IPS-18a (cell line): ENCODE data around the gene PLPPR2.
"Not testable (repeated sequence)": the region's sequence is repeated elsewhere in the genome, so short reads cannot be mapped to it uniquely, and the experiment has no call there.

Experiments
- H3K27ac ChIP-seq: one replicate; pipeline ENCODE4 v1.5.1; 2013; ENCODE audit warnings: low read length
- H3K27me3 ChIP-seq: one replicate; pipeline ENCODE4 v1.6.1; 2013; ENCODE audit warnings: mild to moderate bottlenecking, low read length; ENCODE audit not compliant: control insufficient read depth, insufficient read depth
- H3K36me3 ChIP-seq: one replicate; pipeline ENCODE4 v1.6.1; 2013; ENCODE audit warnings: low read depth, low read length; ENCODE audit not compliant: control insufficient read depth
- H3K4me1 ChIP-seq: one replicate; pipeline ENCODE4 v1.6.1; 2013; ENCODE audit warnings: low read depth, low read length; ENCODE audit not compliant: control insufficient read depth
- H3K4me3 ChIP-seq: one replicate; pipeline ENCODE4 v1.5.1; 2013; ENCODE audit warnings: low read length
- H3K9ac ChIP-seq: one replicate; pipeline ENCODE4 v1.6.1; 2013; ENCODE audit warnings: mild to moderate bottlenecking, low read length, moderate library complexity
- H3K9me3 ChIP-seq: one replicate; pipeline ENCODE4 v1.6.1; 2013; ENCODE audit warnings: low read depth, low read length; ENCODE audit not compliant: control insufficient read depth

PLPPR2 gene, protein sequence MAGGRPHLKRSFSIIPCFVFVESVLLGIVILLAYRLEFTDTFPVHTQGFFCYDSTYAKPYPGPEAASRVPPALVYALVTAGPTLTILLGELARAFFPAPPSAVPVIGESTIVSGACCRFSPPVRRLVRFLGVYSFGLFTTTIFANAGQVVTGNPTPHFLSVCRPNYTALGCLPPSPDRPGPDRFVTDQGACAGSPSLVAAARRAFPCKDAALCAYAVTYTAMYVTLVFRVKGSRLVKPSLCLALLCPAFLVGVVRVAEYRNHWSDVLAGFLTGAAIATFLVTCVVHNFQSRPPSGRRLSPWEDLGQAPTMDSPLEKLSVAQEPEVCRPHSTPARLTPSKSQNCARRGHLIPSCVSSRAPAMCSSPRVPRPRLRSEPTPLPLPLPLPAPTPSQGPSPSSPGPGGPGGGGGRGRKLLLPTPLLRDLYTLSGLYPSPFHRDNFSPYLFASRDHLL

DNA sequence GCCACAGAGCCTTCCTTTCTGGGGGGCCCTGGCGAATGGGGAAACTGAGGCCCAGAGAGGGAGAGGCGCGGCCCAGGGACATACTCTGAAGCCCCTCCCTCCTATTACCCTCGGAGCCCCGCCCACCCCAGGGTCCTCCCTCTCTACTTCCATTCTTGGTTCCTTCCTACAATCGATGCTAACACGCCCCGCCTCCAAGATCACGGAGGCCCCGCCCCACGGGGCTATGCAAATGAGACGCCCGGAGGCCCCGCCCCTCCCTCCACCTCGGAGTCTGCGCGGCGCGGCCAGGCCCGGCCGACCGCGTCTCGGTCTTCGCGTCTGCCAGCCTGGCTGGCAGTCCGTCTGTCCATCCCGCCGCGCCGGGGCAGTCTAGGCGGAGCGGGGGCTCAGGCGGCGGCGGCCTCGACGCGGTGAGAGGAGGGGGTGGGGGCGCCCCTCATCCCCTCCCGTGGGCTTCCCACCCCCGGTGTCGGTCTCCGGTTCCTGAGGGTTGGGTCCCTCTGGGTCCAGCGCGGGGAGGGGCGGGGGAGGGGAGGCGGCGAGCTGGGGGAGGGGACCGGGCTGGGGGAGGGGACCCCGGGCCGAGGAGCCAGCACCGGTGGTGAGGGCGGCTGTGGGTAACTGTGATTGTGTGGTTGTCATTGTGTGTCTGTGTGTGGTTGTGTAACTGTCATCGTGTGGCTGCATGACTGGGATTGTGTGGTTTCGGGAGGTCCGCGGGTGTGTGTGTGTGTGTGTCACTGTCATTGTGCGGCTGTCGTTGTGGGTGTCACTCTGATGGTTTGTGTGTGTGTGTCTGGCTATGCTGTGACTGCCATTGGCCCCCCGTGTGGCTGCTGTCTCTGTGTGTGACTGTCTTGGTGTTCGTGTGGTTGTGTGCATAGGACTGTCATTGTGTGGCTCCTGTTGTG is at the start of gene PLPPR2:
PLPPR2 (plus strand) TSS at position 273 of the 914 bp plus-strand sequence. CDS start 2,242 bp downstream, outside the sequence.
- Histone ChIP-seq H3K27ac (no peak within 1 kb of the TSS), H3K9ac (no peak within 1 kb of the TSS), H3K27me3 (peaks cover 9% of the 10 kb centered on the region), H3K36me3 (no peaks in the 10 kb centered on the region), H3K4me1 (no peaks in the 10 kb centered on the region), H3K4me3 (peak within 1 kb of the TSS; percentile 44), H3K9me3 (no peaks in the 10 kb centered on the region)

DNA sequence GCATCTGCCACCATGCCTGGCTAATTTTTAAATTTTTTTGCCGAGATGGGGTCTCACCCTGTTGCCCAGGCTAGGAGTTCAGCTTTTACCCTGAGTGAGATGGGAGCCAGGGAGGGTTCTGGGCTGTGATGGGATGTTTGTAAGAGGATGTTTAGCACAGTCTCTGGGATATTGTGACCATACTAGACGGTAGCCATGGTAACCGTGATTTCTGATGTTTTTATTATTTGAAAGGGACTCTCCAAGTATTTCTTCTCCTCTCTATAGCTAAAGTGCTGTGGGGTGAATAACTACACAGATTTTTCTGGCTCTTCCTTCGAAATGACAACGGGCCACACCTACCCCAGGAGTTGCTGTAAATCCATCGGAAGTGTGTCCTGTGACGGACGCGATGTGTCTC is 48.9 kb upstream of the PLPPR2 start:
- H3K36me3 ChIP-seq: no peaks in the 10 kb centered on the region
- no peak overlapping the region for H3K9ac ChIP-seq
- no peak overlapping the region for H3K27ac ChIP-seq
- no peak overlapping the region for H3K4me3 ChIP-seq
- no peaks in the 10 kb centered on the region for H3K27me3 ChIP-seq
- H3K9me3 ChIP-seq: no peaks in the 10 kb centered on the region
- no peaks in the 10 kb centered on the region for H3K4me1 ChIP-seq

DNA sequence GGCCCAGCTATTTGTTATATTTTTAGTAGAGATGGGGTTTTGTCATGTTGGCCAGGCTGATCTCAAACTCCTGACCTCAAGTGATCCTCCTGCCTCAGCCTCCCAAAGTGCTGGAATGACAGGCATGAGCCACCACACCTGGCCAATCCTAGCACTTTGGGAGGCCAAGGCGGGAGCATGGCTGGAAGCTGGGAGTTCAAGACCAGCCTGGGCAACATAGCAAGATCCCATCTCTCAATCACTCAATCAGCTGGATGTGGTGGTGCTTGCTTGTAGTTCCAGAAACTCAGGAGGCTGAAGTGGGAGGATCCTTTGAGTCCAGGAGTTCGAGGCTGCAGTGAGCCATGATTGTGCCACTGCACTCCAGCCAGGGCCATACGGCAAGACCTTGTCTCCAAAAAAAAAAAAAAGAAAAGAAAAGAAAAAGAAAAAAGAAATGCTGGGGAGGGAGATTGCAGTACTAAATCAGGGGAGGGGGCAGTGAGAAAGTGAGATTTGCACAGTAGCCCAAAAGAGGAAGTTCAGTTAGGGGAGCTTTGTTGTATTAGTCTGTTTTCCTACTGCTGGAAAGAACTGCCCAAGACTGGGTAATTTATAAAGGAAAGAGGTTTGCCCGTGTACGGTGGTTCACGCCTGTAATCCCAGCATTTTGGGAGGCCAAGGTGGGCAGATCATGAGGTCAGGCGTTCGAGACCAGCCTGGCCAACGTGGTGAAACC is 34.8 kb upstream of the PLPPR2 start:
- H3K27me3 ChIP-seq, H3K27ac ChIP-seq, H3K9me3 ChIP-seq, H3K9ac ChIP-seq, H3K4me1 ChIP-seq, H3K4me3 ChIP-seq, H3K36me3 ChIP-seq: not testable (repeated sequence)

DNA sequence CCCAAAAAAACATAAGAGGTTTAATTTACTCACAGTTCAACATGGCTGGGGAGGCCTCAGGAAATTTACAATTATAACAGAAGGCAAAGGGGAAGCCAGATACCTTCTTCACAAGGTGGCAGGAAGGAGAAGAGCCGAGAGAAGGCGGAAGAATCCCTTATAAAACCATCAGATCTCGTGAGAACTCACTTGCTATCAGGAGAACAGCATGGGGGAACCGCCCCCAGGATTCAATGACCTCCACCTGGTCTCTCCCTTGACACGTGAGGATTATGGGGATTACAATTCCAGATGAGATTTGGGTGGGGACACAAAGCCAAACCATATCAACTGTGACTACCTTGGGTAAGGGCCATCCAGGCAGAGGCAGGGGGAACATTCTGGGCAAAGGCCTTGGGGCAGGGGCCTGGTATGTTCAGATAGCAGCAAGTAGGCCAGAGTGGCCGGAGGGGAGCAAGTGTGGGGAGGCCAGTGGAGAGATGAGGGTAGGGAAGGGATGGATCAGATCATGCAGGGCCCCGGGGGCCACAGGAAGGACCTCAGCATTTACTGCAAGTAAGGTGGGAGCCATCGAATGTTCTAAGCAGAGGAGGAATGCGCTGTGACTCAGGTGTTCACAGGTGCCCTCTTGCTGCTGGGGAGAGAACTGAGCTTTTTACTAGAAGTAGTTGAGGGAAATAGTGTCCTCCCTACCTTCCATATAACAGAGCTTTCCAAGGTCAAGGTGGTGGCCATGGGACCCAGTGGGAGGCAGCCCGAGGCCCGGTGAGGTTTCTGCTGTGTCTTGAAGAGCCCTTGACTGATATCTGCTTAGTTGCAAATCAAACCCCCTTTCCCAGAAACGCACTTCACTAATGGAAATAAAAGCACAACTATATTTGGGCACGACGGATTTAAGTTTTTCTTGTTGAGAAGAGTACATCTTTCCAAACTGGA is 33.8 kb upstream of the PLPPR2 start:
- no peaks in the 10 kb centered on the region for H3K36me3 ChIP-seq
- no peak overlapping the region for H3K27ac ChIP-seq
- no peak overlapping the region for H3K9ac ChIP-seq
- H3K4me1 ChIP-seq: peaks cover 5% of the 10 kb centered on the region
- H3K9me3 ChIP-seq: no peaks in the 10 kb centered on the region
- no peak overlapping the region for H3K4me3 ChIP-seq
- no peaks in the 10 kb centered on the region for H3K27me3 ChIP-seq

DNA sequence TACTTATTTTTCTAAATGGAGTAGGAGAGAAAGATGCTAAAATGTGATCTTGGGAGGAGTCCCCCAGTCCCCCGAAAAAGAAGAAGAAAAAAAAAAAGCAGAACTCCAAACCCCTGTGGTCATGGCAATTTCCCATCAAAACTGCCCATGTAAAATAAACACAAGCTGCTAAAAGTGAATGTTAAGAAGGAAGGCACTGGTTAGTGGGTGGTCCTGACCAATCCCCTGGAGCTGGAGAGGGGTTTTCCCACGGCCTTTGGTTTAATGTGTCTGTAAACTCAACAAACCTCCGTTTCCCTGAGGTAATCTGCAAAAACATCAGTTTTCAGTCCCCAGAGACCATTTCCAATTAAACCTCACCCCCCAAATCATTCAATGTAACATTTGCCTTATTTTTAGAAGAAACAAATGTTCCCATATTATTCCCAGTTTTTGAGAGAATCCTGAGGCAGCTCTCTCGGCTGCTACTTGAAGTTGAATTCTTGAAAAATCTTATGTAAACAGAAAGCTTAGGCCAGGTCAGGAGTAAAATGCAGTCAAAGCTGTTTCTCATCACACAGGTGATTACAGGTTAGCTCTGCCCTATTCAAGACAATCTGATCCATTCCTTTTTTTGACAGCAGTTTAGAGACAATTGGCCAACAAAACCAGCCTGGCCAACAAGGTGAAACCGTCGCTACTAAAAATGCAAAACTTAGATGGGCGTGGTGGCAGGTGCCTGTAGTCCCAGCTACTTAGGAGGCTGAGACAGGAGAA is 32.8 kb upstream of the PLPPR2 start:
- H3K36me3 ChIP-seq: no peaks in the 10 kb centered on the region
- H3K4me1 ChIP-seq: peaks cover 5% of the 10 kb centered on the region
- no peaks in the 10 kb centered on the region for H3K27me3 ChIP-seq
- H3K27ac ChIP-seq: no peak overlapping the region
- no peak overlapping the region for H3K9ac ChIP-seq
- H3K9me3 ChIP-seq: no peaks in the 10 kb centered on the region
- H3K4me3 ChIP-seq: no peak overlapping the region

DNA sequence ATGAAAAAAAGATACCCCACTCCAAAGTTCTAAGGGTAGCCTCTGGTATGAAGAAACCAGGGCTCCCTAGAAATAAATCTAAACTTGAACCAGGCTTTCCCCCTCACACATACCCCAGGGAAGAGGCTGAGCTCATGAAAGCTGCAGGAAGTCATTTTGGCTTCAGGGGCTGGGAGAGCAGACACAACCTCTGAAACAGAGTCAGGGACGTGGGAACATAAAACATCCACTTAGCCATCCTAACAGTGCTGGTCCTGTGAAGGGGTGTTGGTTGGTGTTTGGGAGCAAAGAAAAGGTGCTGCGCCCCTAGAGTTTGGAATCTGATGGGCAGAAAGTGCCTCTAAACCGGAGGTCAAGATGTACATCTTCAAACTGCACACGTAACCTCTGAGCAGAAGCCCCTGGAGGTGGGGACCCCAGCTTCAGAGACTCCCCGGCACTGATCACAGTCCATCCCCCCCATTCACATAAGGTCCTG is 31.6 kb upstream of the PLPPR2 start:
- no peak overlapping the region for H3K27ac ChIP-seq
- H3K4me1 ChIP-seq: peaks cover 5% of the 10 kb centered on the region
- no peak overlapping the region for H3K4me3 ChIP-seq
- no peaks in the 10 kb centered on the region for H3K9me3 ChIP-seq
- H3K9ac ChIP-seq: no peak overlapping the region
- H3K36me3 ChIP-seq: no peaks in the 10 kb centered on the region
- H3K27me3 ChIP-seq: no peaks in the 10 kb centered on the region

DNA sequence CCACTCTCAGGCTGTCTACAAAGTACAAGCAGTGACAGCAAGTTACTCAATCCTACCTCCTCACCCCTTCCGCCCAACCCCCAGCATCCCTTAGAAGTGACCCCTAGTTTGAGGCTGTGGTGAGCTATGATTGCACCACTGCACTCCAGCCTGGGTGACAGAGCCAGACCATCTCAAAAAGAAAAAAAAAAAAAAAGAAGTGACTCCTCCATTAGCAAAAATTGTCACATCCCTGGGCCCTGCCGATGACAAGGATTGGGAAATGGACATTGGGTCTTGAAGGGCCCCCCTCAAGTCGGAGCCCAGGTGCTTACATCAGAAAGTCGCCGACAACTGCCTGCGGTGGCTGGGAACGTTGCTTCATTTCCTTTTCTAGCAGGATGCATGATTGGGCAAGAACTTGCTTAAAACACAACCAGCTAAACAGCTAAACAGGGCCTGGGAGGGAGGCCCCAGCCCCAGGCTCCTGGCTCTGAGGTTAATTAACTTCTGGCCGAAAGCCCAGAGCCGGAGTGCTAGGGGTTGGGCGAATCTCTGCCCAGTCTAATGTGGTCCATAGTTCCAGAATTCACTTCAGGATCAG is 31.1 kb upstream of the PLPPR2 start:
- Histone ChIP-seq H3K4me3 (no peak overlapping the region), H3K9me3 (no peaks in the 10 kb centered on the region), H3K4me1 (peaks cover 5% of the 10 kb centered on the region), H3K9ac (no peak overlapping the region), H3K36me3 (no peaks in the 10 kb centered on the region), H3K27me3 (no peaks in the 10 kb centered on the region), H3K27ac (no peak overlapping the region)

DNA sequence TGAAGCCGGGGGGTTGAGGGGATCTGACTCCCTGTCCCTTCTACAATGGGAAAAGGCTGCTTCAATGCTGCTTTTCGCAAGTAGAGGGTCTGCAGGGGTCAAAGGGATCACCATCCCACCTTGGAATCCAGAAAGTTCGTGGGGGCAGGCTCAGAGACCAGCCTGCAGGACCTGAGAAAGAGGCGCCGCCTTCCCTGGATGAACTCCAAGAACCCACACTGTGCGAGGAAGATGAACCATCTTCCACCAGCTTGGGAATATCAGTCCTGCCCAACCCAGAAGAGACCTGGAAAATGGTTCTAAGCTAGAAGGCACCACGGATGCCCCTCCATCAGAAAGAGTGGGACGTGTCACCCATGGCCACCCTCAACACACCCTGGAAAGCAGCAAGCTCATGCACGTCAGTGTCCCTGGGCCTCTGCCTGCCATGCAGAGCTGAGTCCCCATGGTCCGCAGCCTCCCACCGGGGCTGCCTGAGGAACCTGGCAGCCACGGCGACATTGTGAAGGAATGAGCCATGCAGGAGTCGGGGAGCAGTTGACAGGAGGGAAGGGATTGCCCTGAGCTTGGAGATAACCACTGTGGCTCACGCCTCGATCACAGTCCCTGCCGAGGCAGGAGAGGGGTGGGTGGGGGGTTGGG is 30.4 kb upstream of the PLPPR2 start:
- Histone ChIP-seq H3K27ac (no peak overlapping the region), H3K4me1 (peaks cover 5% of the 10 kb centered on the region), H3K4me3 (no peak overlapping the region), H3K9ac (no peak overlapping the region), H3K9me3 (no peaks in the 10 kb centered on the region), H3K36me3 (no peaks in the 10 kb centered on the region), H3K27me3 (no peaks in the 10 kb centered on the region)

DNA sequence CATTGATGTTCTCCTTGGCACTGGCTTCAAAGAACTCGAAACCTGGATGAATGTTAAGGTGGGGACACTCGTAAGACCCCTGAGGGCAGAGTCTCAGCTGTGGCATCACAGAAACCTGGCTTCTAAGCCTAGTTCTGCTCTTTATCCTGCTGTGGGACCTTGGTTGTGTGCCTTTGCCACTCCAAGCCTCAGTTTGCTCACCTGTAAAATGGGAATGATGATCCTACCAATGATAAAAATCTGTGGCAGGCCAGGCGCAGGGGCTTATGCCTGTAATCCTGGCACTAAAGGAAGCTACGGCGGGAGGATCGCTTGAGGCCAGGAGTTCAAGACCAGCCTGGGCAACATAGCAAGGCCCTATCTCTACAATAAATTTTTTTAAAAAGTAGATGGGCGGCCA is 29.7 kb upstream of the PLPPR2 start:
- no peaks in the 10 kb centered on the region for H3K36me3 ChIP-seq
- H3K9me3 ChIP-seq: no peaks in the 10 kb centered on the region
- no peak overlapping the region for H3K27ac ChIP-seq
- H3K4me3 ChIP-seq: no peak overlapping the region
- no peak overlapping the region for H3K9ac ChIP-seq
- no peaks in the 10 kb centered on the region for H3K27me3 ChIP-seq
- H3K4me1 ChIP-seq: peaks cover 5% of the 10 kb centered on the region
